GM23338 (cell line): ENCODE results near the gene SGCD. TPM values are rescaled to one million over a fixed set of nuclear protein-coding genes. Genes with fewer than 3 reads are reported as not detected.

Experiments
- ATAC-seq: fragments of 200-7000 bp; cut with Tn5 transposase; 3 replicates; pipeline ENCODE4 v1.9.1; 2020
- DNase-seq: peaks from one replicate; pipeline ENCODE4 v3.0.0-alpha.2; 2015; ENCODE audit warnings: low spot score
- H2AFZ ChIP-seq: fragments of 200-600 bp; sonication (generic); 2 replicates; pipeline ENCODE4 v1.8.0; 2016; ENCODE audit warnings: antibody characterized with exemption, mild to moderate bottlenecking, moderate library complexity
- H3F3A ChIP-seq: fragments of 200-600 bp; sonication (generic); replicated peaks from 2 replicates; pipeline ENCODE4 v1.8.0; 2017; ENCODE audit warnings: antibody characterized with exemption, mixed run types, low read depth
- H3K27ac ChIP-seq: fragments of 200-600 bp; sonication (generic); 2 replicates; pipeline ENCODE4 v1.6.1; 2016; ENCODE audit warnings: low read depth
- H3K27me3 ChIP-seq: fragments of 200-600 bp; sonication (generic); 2 replicates; pipeline ENCODE4 v1.8.0; 2016; ENCODE audit warnings: mild to moderate bottlenecking, mixed run types, moderate library complexity; ENCODE audit not compliant: insufficient read depth
- H3K36me3 ChIP-seq: fragments of 200-600 bp; sonication (generic); 2 replicates; pipeline ENCODE4 v1.8.0; 2016; ENCODE audit warnings: mild to moderate bottlenecking; ENCODE audit not compliant: insufficient read depth
- H3K4me1 ChIP-seq: fragments of 200-600 bp; sonication (generic); 2 replicates; pipeline ENCODE4 v1.8.0; 2016; ENCODE audit warnings: mild to moderate bottlenecking, moderate library complexity; ENCODE audit not compliant: insufficient read depth
- H3K4me2 ChIP-seq: fragments of 200-600 bp; sonication (generic); 2 replicates; pipeline ENCODE4 v1.7.1; 2017; ENCODE audit warnings: mixed run types
- H3K4me3 ChIP-seq: fragments of 200-600 bp; sonication (generic); 2 replicates; pipeline ENCODE4 v1.6.1; 2016; ENCODE audit warnings: mixed run types
- H3K79me2 ChIP-seq: fragments of 200-600 bp; sonication (generic); replicated peaks from 2 replicates; pipeline ENCODE4 v1.8.0; 2017; ENCODE audit warnings: mild to moderate bottlenecking; ENCODE audit not compliant: insufficient read depth
- H3K9me2 ChIP-seq: fragments of 200-600 bp; sonication (generic); 2 replicates; pipeline ENCODE4 v1.8.0; 2017; ENCODE audit not compliant: insufficient read depth
- H4K20me1 ChIP-seq: fragments of 200-600 bp; sonication (generic); replicated peaks from 2 replicates; pipeline ENCODE4 v1.8.0; 2017; ENCODE audit warnings: mild to moderate bottlenecking; ENCODE audit not compliant: insufficient read depth
- H3K27ac Mint-ChIP-seq: 2 replicates; pipeline ENCODE4 v1.8.0; 2020; ENCODE audit warnings: inconsistent platforms, mild to moderate bottlenecking, moderate library complexity, mixed read lengths
- H3K27me3 Mint-ChIP-seq: 3 replicates; pipeline ENCODE4 v1.8.0; 2022; ENCODE audit warnings: low read depth, mild to moderate bottlenecking, moderate library complexity, mixed read lengths, inconsistent platforms; ENCODE audit not compliant: insufficient read depth, poor library complexity
- H3K36me3 Mint-ChIP-seq: 3 replicates; pipeline ENCODE4 v1.8.0; 2021; ENCODE audit warnings: low read depth, mild to moderate bottlenecking, inconsistent platforms, moderate library complexity, mixed read lengths
- H3K4me1 Mint-ChIP-seq: 3 replicates; pipeline ENCODE4 v1.8.0; 2020; ENCODE audit warnings: mild to moderate bottlenecking, inconsistent platforms, mixed read lengths
- H3K4me3 Mint-ChIP-seq: 3 replicates; pipeline ENCODE4 v1.8.0; 2021; ENCODE audit warnings: moderate library complexity, mild to moderate bottlenecking, inconsistent platforms, mixed read lengths
- H3K9me3 Mint-ChIP-seq: 3 replicates; pipeline ENCODE4 v1.8.0; 2020; ENCODE audit warnings: moderate library complexity, mild to moderate bottlenecking, inconsistent platforms, mixed read lengths
- CREB1 ChIP-seq: fragments of 250-450 bp; sonication (Bioruptor Pico); IDR thresholded peaks from 2 replicates; pipeline ENCODE4 v1.5.0; 2020; ENCODE audit warnings: low read depth, mild to moderate bottlenecking, moderate library complexity
- CTCF ChIP-seq, 2 experiments: fragments of 200-600 bp in 1 of 2; sonication (generic) in 1 of 2; conservative IDR thresholded peaks; 2 replicates each; pipeline versions ENCODE4 v1.5.1 to v1.6.1; 2016 to 2017; ENCODE audit warnings: antibody characterized with exemption in 2 of 2, low read depth in 2 of 2, mild to moderate bottlenecking in 2 of 2, moderate library complexity in 1 of 2
- ZNF331 ChIP-seq: fragments of 250-450 bp; sonication (Bioruptor Pico); IDR thresholded peaks from 2 replicates; pipeline ENCODE4 v1.5.0; 2020; ENCODE audit warnings: low read depth, mild to moderate bottlenecking, moderate library complexity
- ZNF462 ChIP-seq: fragments of 250-450 bp; sonication (Bioruptor Pico); IDR thresholded peaks from 2 replicates; pipeline ENCODE4 v1.5.0; 2020; ENCODE audit warnings: mild to moderate bottlenecking, moderate library complexity
- polyA plus RNA-seq: library from polyadenylated mRNA; unstranded; fragments of >200 nt; fragmentation: Nextera tagmentation; extraction: Ambion mirVana; gene quantifications from 2 replicates; pipeline ENCODE4 v1.2.1, GENCODE V29; 2016
- total RNA-seq: library from RNA; depleted of rRNA; stranded (reverse); fragments of >200 nt; shearing (Covaris generic); gene quantifications from 2 replicates; pipeline ENCODE4 v1.2.3, GENCODE V29; 2014

SGCD gene
- total and polyA plus RNA-seq, 2 experiments from 2014 or later: 0.03 to 0.05 TPM

GRCh38 chr5:156523607-156524006 lies 196.6 kb downstream of the SGCD start:
- DNase-seq: no peak
- no peaks in the 10 kb centered on the region for H3K27me3 ChIP-seq
- Mint-ChIP-seq H3K4me3 (no peak overlapping the region), H3K9me3 (peaks cover 6% of the 10 kb centered on the region), H3K27me3 (peaks cover 2% of the 10 kb centered on the region), H3K36me3 (no peaks in the 10 kb centered on the region), H3K4me1 (no peaks in the 10 kb centered on the region), H3K27ac (no peak overlapping the region)
- H3K9me2 ChIP-seq: no peaks in the 10 kb centered on the region; the same call in 1 of the 2 replicates
- H3K4me1 ChIP-seq: no peaks in the 10 kb centered on the region
- H3K36me3 ChIP-seq: no peaks in the 10 kb centered on the region
- no peak for TF ChIP-seq CTCF (conservative IDR thresholded peaks at IDR 0.05; ENCODE audit: low read depth in 2 of 2)
- no peak for TF ChIP-seq ZNF331
- TF ChIP-seq CREB1: no peak
- no peak for TF ChIP-seq ZNF462 (CRISPR knock-in tag)
- H3K27ac ChIP-seq: no peak overlapping the region
- no peaks in the 10 kb centered on the region for H3F3A ChIP-seq
- no peak overlapping the region for H3K4me3 ChIP-seq
- H4K20me1 ChIP-seq: no peaks in the 10 kb centered on the region
- H3K79me2 ChIP-seq: no peaks in the 10 kb centered on the region
- no peak overlapping the region for H3K4me2 ChIP-seq
- ATAC-seq: no peak
- no peak overlapping the region for H2AFZ ChIP-seq
